ENCODE results near the gene GPR137C. TPM values are rescaled to one million over a fixed set of nuclear protein-coding genes. Genes with fewer than 3 reads are reported as not detected.

GPR137C gene
- total RNA-seq, 2 donors from 2014 or later: under 0.01 TPM; not detected in 1

DNA sequence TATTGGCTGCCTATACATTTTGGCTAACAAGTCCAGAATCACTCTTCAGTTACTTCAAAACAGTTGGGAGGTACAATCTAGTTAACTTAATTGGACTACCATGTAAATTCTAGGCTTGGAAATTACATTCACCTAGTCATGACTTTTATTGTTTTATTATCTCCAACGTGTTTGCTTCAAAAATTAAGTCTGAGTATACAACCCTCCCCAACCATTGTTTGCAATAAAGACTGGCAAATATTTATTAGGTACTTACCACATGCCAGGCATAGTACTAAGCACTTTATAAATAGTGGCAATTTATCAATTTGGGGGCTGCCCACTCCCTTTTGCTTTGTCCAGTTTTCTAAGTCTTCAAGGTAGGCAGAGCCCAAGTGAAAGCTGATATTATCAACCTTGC lies 30.6 kb upstream of the GPR137C start:
- no peaks in the 10 kb centered on the region for H3K27me3 ChIP-seq
- H3K4me1 ChIP-seq: no peaks in the 10 kb centered on the region
- intact Hi-C loops (cut with DNase I): no loop called here
- no peak overlapping the region for H3K27ac ChIP-seq
- 30 to 44% methylated on average over 1 of the region's 1 CpG for WGBS, 2 donors
- no peak for TF ChIP-seq POLR2A (IDR thresholded peaks at IDR 0.05)
- TF ChIP-seq, protein P1, sequence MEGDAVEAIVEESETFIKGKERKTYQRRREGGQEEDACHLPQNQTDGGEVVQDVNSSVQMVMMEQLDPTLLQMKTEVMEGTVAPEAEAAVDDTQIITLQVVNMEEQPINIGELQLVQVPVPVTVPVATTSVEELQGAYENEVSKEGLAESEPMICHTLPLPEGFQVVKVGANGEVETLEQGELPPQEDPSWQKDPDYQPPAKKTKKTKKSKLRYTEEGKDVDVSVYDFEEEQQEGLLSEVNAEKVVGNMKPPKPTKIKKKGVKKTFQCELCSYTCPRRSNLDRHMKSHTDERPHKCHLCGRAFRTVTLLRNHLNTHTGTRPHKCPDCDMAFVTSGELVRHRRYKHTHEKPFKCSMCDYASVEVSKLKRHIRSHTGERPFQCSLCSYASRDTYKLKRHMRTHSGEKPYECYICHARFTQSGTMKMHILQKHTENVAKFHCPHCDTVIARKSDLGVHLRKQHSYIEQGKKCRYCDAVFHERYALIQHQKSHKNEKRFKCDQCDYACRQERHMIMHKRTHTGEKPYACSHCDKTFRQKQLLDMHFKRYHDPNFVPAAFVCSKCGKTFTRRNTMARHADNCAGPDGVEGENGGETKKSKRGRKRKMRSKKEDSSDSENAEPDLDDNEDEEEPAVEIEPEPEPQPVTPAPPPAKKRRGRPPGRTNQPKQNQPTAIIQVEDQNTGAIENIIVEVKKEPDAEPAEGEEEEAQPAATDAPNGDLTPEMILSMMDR (IDR thresholded peaks at IDR 0.05): no peak
- H3K9me3 ChIP-seq: no peaks in the 10 kb centered on the region
- DNase-seq (no peak), ATAC-seq (no peak)
- no peaks in the 10 kb centered on the region for H3K36me3 ChIP-seq (replicated peaks in 1 of 2; ENCODE audit: insufficient read depth in 1 of 2, low read depth in 2 of 2)
- H3K4me3 ChIP-seq: no peak overlapping the region

GRCh38 chr14:52522581-52523345 lies 29.9 kb upstream of the GPR137C start:
- Histone ChIP-seq H3K27ac (no peak overlapping the region), H3K4me1 (no peaks in the 10 kb centered on the region), H3K27me3 (no peaks in the 10 kb centered on the region), H3K9me3 (no peaks in the 10 kb centered on the region), H3K36me3 (replicated peaks in 1 of 2; ENCODE audit: insufficient read depth in 1 of 2, low read depth in 2 of 2) (no peaks in the 10 kb centered on the region), H3K4me3 (no peak overlapping the region)
- TF ChIP-seq, protein P1 (IDR thresholded peaks at IDR 0.05): no peak
- TF ChIP-seq POLR2A (IDR thresholded peaks at IDR 0.05): no peak
- DNase-seq (no peak), ATAC-seq (no peak)
- intact Hi-C loops (cut with DNase I): no loop called here

DNA sequence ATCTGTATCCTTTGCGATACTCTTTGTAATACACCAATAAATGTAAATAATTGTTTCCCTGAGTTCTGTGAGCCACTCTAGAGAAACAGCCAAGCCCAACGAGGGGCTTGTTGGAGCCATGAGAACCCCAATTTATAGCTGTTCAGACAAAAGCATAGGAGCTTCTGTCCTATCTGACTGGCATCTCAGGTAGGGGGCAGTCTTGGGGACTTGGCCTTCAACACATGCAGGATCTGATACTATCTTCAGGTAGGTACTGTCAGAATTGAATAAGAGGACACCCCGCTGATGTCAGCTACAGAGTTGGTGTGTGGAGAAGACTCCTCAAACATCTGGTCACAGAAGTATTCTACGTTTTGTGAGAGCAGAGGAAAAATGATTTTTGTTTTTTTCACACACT lies 25.6 kb upstream of the GPR137C start:
- WGBS, 2 donors: 89 to 94% methylated on average over 4 of the region's 4 CpGs
- DNase-seq (no peak), ATAC-seq (no peak)
- intact Hi-C loops (cut with DNase I): no loop called here
- Histone ChIP-seq H3K9me3 (no peaks in the 10 kb centered on the region), H3K4me3 (no peak overlapping the region), H3K4me1 (no peaks in the 10 kb centered on the region), H3K36me3 (replicated peaks in 1 of 2; ENCODE audit: insufficient read depth in 1 of 2, low read depth in 2 of 2) (no peaks in the 10 kb centered on the region), H3K27ac (no peak overlapping the region), H3K27me3 (no peaks in the 10 kb centered on the region)
- TF ChIP-seq, protein P1 (IDR thresholded peaks at IDR 0.05): no peak
- no peak for TF ChIP-seq POLR2A (IDR thresholded peaks at IDR 0.05)

GRCh38 chr14:52531481-52531880 lies 21.2 kb upstream of the GPR137C start:
- Histone ChIP-seq H3K4me3 (no peak overlapping the region), H3K9me3 (no peaks in the 10 kb centered on the region), H3K36me3 (replicated peaks in 1 of 2; ENCODE audit: insufficient read depth in 1 of 2, low read depth in 2 of 2) (no peaks in the 10 kb centered on the region), H3K27ac (no peak overlapping the region), H3K4me1 (no peaks in the 10 kb centered on the region), H3K27me3 (no peaks in the 10 kb centered on the region)
- no peak for ATAC-seq
- no peak for DNase-seq
- TF ChIP-seq, protein P1 (IDR thresholded peaks at IDR 0.05): no peak
- no peak for TF ChIP-seq POLR2A (IDR thresholded peaks at IDR 0.05)
- intact Hi-C loops (cut with DNase I): no loop called here

DNA sequence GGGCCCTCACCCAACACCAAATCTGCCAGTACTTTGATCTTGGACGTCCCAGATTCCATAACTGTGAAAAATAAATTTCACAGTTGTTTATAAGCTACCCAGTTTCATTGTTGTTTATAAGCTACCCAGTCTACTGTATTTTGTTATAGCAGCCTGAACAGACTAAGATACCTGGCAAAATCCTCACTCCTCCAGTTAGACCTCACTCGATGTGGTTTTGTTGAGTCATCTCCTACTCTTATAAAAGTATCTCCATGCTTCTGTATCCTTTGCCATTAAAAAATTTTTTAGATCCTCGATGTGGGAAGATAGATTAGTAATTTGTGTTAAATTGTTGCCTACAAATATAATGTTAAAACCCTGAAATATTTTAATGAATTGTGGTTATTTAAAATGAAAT lies 16.4 kb upstream of the GPR137C start:
- H3K4me3 ChIP-seq: no peak overlapping the region
- no peaks in the 10 kb centered on the region for H3K36me3 ChIP-seq (replicated peaks in 1 of 2; ENCODE audit: insufficient read depth in 1 of 2, low read depth in 2 of 2)
- 92 to 93% methylated on average over 3 of the region's 3 CpGs for WGBS, 2 donors
- TF ChIP-seq, protein P1 (IDR thresholded peaks at IDR 0.05): no peak
- TF ChIP-seq POLR2A (IDR thresholded peaks at IDR 0.05): no peak
- no peak for ATAC-seq
- intact Hi-C loops (cut with DNase I): no loop called here
- H3K27me3 ChIP-seq: no peaks in the 10 kb centered on the region
- no peak for DNase-seq
- no peak overlapping the region for H3K27ac ChIP-seq
- no peaks in the 10 kb centered on the region for H3K4me1 ChIP-seq
- no peaks in the 10 kb centered on the region for H3K9me3 ChIP-seq
